OCI-LY1 (cell line): Measurements from ENCODE around the gene DPP7.
"Not testable (repeated sequence)": the region's sequence is repeated elsewhere in the genome, so short reads cannot be mapped to it uniquely, and the experiment has no call there.

Source experiments
- H2AFZ ChIP-seq: fragments of 200-600 bp; sonication (generic), shearing (Covaris generic); 2 replicates; pipeline ENCODE4 v1.6.0; 2014; ENCODE audit warnings: antibody characterized with exemption, mild to moderate bottlenecking, low read length
- H3F3A ChIP-seq: fragments of 200-600 bp; sonication (generic), shearing (Covaris generic); 2 replicates; pipeline ENCODE4 v1.6.0; 2014; ENCODE audit warnings: mild to moderate bottlenecking, antibody characterized with exemption, low read length, moderate library complexity; ENCODE audit not compliant: insufficient read depth
- H3K27ac ChIP-seq: fragments of 200-600 bp; sonication (generic); 2 replicates; pipeline ENCODE4 v1.5.1; 2014; ENCODE audit warnings: low read length, mixed run types, mild to moderate bottlenecking, low read depth; ENCODE audit not compliant: poor library complexity, severe bottlenecking
- H3K27me3 ChIP-seq: fragments of 200-600 bp; sonication (generic); 2 replicates; pipeline ENCODE4 v1.6.0; 2014; ENCODE audit warnings: antibody characterized with exemption, mild to moderate bottlenecking, low read length, moderate library complexity; ENCODE audit not compliant: insufficient read depth
- H3K36me3 ChIP-seq: fragments of 200-600 bp; sonication (generic); 2 replicates; pipeline ENCODE4 v1.6.1; 2014; ENCODE audit warnings: mild to moderate bottlenecking, antibody characterized with exemption, low read length, moderate library complexity, mixed read lengths; ENCODE audit not compliant: insufficient read depth
- H3K4me1 ChIP-seq: fragments of 200-600 bp; sonication (generic); 2 replicates; pipeline ENCODE4 v1.5.1; 2014; ENCODE audit warnings: mild to moderate bottlenecking, low read length, moderate library complexity; ENCODE audit not compliant: insufficient read depth, severe bottlenecking
- H3K4me2 ChIP-seq: fragments of 200-600 bp; sonication (generic), shearing (Covaris generic); 2 replicates; pipeline ENCODE4 v1.6.1; 2014; ENCODE audit warnings: low read length
- H3K4me3 ChIP-seq: fragments of 200-600 bp; sonication (generic); 2 replicates; pipeline ENCODE4 v1.5.1; 2014; ENCODE audit warnings: low read length, low read depth, mild to moderate bottlenecking, mixed read lengths; ENCODE audit not compliant: poor library complexity, severe bottlenecking
- H3K79me2 ChIP-seq: fragments of 200-600 bp; shearing (Covaris generic); 2 replicates; pipeline ENCODE4 v1.6.1; 2016; ENCODE audit warnings: mixed run types, low read length, mixed read lengths; ENCODE audit not compliant: insufficient read depth
- H3K9ac ChIP-seq: fragments of 200-600 bp; sonication (generic), shearing (Covaris generic); 2 replicates; pipeline ENCODE4 v1.6.1; 2014; ENCODE audit warnings: mild to moderate bottlenecking, low read length, mixed read lengths
- H3K9me2 ChIP-seq: fragments of 200-600 bp; sonication (generic), shearing (Covaris generic); 2 replicates; pipeline ENCODE4 v1.6.1; 2014; ENCODE audit warnings: low read depth, mild to moderate bottlenecking, low read length, mixed read lengths
- H3K9me3 ChIP-seq: fragments of 200-600 bp; shearing (Covaris generic); 2 replicates; pipeline ENCODE4 v1.6.1; 2014; ENCODE audit warnings: low read length, mixed read lengths
- H4K20me1 ChIP-seq: fragments of 200-600 bp; sonication (generic), shearing (Covaris generic); 2 replicates; pipeline ENCODE4 v1.6.0; 2016; ENCODE audit warnings: mild to moderate bottlenecking, low read length; ENCODE audit not compliant: insufficient read depth
- CTCF ChIP-seq: fragments of 200-600 bp; sonication (generic), shearing (Covaris generic); IDR thresholded peaks from 2 replicates; pipeline ENCODE4 v1.5.1; 2017; ENCODE audit warnings: mild to moderate bottlenecking, antibody characterized with exemption, low read length, moderate library complexity, mixed read lengths
- EZH2 ChIP-seq: fragments of 200-600 bp; sonication (generic), shearing (Covaris generic); IDR thresholded peaks from 2 replicates; pipeline ENCODE4 v1.8.0; 2017; ENCODE audit warnings: borderline replicate concordance, mixed run types, mild to moderate bottlenecking, antibody characterized with exemption, low read length, moderate library complexity, mixed read lengths

Gene DPP7

GRCh38 chr9:137118092-137118603 is 3.6 kb upstream of the DPP7 start:
- not testable (repeated sequence) for H3F3A ChIP-seq, H3K9me3 ChIP-seq, H2AFZ ChIP-seq, H3K27ac ChIP-seq, H3K4me3 ChIP-seq, H3K9ac ChIP-seq, H3K79me2 ChIP-seq, H3K9me2 ChIP-seq, H3K36me3 ChIP-seq, H3K4me2 ChIP-seq, H4K20me1 ChIP-seq, H3K27me3 ChIP-seq
- peaks cover 45% of the 10 kb centered on the region for H3K4me1 ChIP-seq

DNA sequence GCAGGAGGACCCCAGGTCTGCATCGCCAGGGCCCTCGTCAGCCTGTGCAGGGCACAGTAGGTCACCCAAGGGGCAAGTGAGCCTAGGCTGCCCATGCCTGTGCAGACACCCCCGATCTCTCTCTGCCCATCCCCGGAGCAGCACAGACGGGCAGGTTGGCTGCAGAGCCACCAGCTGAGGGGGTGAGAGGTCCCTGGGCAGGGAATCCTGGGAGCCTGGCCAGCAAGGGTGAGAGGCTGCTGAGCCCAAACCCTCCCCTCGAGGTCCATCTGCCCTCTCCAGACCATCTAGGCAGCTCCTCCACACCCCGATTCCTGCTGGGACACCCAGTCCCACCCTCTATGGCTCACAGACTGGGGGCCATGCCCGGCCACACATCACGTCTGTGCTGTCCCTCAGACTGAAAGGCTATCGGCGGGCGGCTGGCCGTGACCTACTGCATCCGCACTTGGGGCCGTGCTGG is 2.8 kb upstream of the DPP7 start:
- H3K9me2 ChIP-seq, result no peaks in the 10 kb centered on the region
- H3K27me3 ChIP-seq, result no peaks in the 10 kb centered on the region
- H3K9me3 ChIP-seq, result no peaks in the 10 kb centered on the region
- no peak overlapping the region for H3K4me3 ChIP-seq
- no peaks in the 10 kb centered on the region for H3K79me2 ChIP-seq
- no peaks in the 10 kb centered on the region for H3F3A ChIP-seq
- H3K4me1 ChIP-seq, result peaks cover 41% of the 10 kb centered on the region
- H3K9ac ChIP-seq, result no peak overlapping the region
- no peak overlapping the region for H3K4me2 ChIP-seq
- TF ChIP-seq EZH2, result no peak
- TF ChIP-seq CTCF, result no peak
- peaks cover 10% of the 10 kb centered on the region for H3K36me3 ChIP-seq
- H4K20me1 ChIP-seq, result no peaks in the 10 kb centered on the region
- no peak overlapping the region for H2AFZ ChIP-seq
- H3K27ac ChIP-seq, result no peak overlapping the region

GRCh38 chr9:137116728-137117127 is 2.2 kb upstream of the DPP7 start:
- H3K79me2 ChIP-seq, result no peaks in the 10 kb centered on the region
- H3K4me1 ChIP-seq, result peaks cover 35% of the 10 kb centered on the region
- no peaks in the 10 kb centered on the region for H3F3A ChIP-seq
- no peak overlapping the region for H2AFZ ChIP-seq
- no peaks in the 10 kb centered on the region for H3K27me3 ChIP-seq
- no peak overlapping the region for H3K9ac ChIP-seq
- H3K4me2 ChIP-seq, result no peak overlapping the region
- H3K9me3 ChIP-seq, result no peaks in the 10 kb centered on the region
- no peaks in the 10 kb centered on the region for H3K9me2 ChIP-seq
- no peak overlapping the region for H3K27ac ChIP-seq
- H3K4me3 ChIP-seq, result no peak overlapping the region
- H4K20me1 ChIP-seq, result no peaks in the 10 kb centered on the region
- peaks cover 16% of the 10 kb centered on the region for H3K36me3 ChIP-seq
- TF ChIP-seq CTCF (no peak), EZH2 (no peak)

DNA sequence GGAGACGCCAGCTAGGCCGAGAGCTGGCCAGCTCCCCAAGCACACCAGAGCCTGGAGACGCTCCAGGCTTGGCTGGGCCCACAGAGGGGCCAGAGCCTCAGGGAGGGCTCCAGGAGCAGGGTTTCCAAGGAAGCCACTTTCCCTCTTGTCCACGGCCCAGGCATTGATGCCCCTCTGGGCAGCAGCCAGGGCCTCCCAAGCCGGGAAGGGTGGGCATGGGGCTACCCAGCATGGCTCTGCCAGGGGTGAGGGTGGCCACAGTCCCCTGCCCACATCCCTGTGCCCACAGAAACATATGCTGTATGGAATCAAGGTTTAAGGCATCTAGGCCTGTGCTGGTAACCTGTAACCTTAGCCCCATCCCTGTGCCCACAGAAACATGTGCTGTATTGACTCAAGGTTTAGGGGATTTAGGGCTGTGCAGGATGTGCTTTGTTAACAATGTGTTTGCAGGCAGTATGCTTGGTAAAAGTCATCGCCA is 1.5 kb upstream of the DPP7 start:
- H3K9me2 ChIP-seq, result no peaks in the 10 kb centered on the region
- no peak overlapping the region for H2AFZ ChIP-seq
- no peak overlapping the region for H3K4me3 ChIP-seq
- no peak overlapping the region for H3K9ac ChIP-seq
- no peaks in the 10 kb centered on the region for H3K9me3 ChIP-seq
- no peaks in the 10 kb centered on the region for H3F3A ChIP-seq
- no peaks in the 10 kb centered on the region for H3K27me3 ChIP-seq
- no peaks in the 10 kb centered on the region for H3K79me2 ChIP-seq
- H3K4me1 ChIP-seq, result peaks cover 32% of the 10 kb centered on the region
- no peak overlapping the region for H3K27ac ChIP-seq
- H3K4me2 ChIP-seq, result no peak overlapping the region
- peaks cover 21% of the 10 kb centered on the region for H3K36me3 ChIP-seq
- H4K20me1 ChIP-seq, result no peaks in the 10 kb centered on the region
- TF ChIP-seq CTCF (no peak), EZH2 (no peak)
